ENCODE results near the gene NPLOC4.
"Not testable (repeated sequence)": the region's sequence is repeated elsewhere in the genome, so short reads cannot be mapped to it uniquely, and the experiment has no call there.

Gene NPLOC4

DNA sequence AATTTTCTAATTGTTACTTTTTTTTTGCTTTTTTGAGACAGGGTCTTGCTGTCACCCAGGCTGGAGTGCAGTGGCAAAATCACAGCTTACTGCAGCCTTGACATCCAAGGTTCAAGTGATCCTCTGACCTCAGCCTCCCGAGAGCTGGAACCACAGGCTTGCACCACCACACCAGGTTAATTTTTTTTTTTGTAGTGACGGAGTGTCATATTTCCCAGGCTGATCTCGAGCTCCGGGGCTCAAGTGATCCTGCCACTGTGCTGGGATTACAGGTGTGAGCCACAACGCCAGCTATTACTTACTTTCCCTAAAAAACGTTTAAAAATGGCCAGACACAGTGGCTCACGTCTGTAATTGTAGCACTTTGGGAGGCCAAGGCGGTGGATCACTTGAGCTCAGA lies 6.6 kb downstream of the NPLOC4 start:
- no peak for DNase-seq

GRCh38 chr17:81621494-81622130 lies 15.3 kb downstream of the NPLOC4 start:
- no peak for DNase-seq

DNA sequence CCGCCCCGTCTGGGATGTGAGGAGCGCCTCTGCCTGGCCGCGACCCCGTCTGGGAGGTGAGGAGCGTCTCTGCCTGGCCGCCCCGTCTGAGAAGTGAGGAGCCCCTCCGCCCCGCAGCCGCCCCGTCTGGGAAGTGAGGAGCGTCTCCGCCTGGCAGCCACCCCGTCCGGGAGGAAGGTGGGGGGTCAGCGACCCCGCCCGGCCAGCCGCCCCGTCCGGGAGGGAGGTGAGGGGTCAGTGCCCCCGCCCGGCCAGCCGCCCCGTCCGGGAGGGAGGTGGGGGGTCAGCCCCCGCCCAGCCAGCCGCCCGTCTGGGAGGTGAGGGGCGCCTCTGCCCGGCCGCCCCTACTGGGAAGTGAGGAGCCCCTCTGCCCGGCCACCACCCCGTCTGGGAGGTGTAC lies 18.6 kb downstream of the NPLOC4 start:
- DNase-seq: not testable (repeated sequence)

GRCh38 chr17:81616877-81617276 lies 20.0 kb downstream of the NPLOC4 start:
- DNase-seq: no peak

DNA sequence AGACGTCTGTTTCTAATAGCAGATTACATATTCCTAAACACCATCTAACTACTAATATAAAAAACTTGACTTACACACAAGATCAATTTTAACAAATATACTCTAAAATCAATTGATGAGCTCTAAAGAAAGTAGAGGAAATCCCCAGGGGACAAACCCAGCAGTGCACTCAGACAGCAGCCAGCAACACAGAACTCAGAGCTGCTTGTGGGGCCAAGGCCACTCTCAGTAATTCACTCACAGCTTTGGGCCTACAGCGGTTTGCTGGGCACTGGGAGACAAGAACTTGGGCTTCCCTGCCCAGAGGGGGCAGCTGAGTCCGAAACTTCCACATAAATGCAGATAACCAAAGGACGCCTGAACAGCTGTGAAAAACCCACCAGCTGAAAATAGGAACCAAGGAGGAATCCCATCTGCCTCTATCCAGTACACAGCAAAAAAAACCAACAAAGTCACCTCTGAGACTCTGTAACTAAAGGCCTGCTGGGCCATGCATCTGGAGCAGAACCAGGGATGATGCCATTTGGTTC lies 21.4 kb downstream of the NPLOC4 start:
- no peak for DNase-seq

DNA sequence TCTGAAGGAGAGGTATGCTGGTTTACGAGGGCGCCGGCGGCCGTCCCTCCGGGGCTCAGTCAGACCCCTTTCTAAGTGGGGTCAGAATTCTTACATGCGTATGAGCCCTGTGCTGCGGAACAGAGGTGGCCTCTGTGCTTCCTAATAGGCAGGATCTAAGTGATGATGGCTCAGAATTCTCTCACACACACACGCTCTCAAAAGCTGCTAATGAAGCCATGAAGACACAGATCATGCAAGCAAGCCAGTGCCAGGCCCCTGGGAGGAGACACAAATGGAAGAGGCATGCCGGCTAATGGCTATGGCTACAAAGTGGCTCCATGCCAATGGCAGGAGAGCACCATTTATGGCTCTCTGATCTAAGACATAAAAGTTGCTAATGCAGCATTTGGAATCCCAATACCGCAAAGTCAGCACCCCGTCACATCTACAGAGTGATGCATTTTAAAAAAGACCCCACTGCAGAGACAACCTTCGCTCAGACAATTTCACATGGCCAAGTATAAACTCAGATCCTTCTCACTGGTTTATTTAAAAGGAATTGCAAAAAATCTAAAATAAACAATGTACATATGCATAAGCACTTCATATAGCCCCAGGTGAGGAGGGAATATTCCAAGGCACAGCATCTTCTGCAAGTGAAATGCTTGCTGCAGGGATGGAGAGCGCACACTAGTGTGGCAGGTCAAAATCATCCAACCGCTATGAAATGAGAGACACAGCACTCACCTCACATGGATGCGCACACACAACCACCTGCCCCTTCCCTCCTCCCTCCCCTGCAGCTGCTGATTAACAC lies 24.5 kb downstream of the NPLOC4 start:
- DNase-seq: no peak

DNA sequence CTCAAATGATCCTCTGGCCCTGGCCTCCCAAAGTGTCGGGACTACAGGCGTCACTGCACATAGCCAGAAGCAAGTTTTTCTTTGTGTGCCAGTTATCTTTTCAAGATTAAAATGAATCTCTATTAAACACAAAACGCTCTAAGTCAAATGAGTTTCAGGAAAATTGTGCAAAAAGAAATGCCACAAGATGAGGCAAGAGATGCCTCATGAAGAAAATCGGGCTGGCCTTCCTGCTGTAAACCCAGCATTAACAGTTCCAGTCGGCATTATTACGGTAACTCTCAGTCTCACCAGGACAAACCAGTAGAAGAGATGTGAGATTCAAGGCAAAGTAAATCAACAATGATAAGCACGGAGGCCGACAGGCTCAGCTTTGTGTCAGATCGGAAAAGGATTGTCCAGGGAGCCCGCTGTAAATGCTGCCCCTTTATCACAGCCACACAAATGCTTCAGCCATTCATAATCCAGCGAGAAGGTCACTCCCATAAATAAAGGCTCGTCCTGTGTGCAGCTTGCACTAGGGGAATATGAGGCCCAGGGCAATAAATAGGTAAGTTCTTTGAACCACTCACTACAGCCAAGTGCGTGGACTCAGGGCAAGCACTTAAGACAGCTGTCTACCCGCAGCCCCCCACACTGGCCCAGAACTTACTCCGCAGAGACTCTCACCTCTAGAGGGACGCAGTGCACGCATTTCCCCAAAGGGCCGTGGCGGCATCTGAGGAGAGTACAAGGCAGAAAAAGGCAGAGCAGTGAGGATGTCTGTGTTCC lies 27.2 kb downstream of the NPLOC4 start:
- DNase-seq: no peak

GRCh38 chr17:81608605-81609004 lies 28.3 kb downstream of the NPLOC4 start:
- no peak for DNase-seq

DNA sequence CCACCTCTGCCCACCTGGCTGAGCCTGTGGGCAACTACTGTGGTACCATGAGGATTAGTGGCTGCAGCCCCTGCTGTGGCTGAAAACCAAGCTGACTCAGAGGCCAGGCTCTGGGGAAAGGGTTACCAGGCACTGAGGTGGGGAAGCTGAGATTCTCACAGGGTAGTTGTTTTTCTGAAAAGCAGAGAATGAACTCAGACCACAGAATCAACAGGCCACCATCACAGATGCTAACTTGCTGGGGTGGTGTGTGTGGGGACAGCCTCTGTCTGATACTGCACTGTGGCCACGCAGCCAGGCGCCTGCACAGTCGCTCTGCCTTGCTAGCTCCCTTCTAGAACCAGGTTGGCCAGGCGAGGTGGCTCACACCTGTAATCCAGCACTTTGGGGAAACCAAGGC lies 28.8 kb downstream of the NPLOC4 start:
- DNase-seq: no peak

DNA sequence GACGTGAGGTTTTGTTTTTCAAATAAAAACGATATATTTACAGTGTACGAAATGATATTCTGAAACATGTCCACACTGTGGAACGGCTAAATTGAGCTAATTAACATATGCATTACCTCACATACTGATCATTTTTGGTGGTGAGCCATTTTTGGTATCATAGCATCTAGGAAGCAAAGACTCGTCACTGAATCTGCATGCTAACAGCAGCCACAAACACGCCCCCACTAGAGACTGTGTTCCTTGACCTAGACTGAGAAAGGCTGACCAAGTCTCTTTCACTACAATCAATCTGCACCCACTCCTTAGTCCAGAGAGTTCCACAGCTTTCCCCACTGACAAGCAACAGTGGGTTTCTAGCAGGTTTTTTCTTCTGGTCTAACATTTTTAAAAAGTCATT lies 29.5 kb downstream of the NPLOC4 start:
- no peak for DNase-seq

GRCh38 chr17:81603846-81604610 lies 32.9 kb downstream of the NPLOC4 start:
- no peak for DNase-seq

GRCh38 chr17:81601525-81602120 lies 35.3 kb downstream of the NPLOC4 start:
- peak; percentile 47 for DNase-seq

DNA sequence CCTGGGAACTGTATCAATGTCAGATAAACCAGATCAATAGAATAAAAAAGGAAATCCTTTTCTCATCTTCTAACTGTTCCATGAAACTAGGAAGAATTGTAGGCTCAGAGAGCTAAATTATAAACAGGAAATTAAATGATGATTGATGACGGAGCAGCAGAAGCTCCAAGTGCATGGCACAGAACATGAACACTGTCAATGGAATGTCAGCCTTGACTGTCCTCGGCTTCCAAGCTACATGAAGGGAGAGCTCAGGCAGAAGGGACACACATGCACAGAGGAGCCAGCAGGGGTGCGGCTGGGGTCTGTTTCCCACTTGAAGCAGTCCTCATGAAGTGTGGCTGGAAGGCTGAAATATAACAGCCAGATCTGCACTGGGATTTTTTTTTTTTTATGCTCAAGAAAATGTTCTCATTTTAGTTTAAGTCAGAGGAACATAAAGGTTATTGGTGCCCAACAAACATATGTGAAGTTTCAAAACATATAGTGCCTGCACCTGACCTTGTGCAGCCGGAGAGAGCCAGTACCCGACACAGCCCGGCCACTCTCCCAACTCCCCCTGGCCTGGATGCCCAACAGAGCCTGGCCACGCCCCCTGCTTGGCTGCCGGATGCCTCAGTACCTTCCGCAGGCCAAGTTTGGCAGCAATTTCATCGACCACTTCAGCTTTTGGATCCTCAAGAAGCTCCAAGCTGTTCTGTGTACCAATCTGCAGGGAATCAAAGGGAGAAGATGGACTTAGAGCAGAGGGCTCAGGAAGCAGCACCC lies 37.0 kb downstream of the NPLOC4 start:
- DNase-seq: no peak

- no peak for DNase-seq
Observed at GRCh38 chr17:81593105-81593871, 43.6 kb downstream of the NPLOC4 start.

DNA sequence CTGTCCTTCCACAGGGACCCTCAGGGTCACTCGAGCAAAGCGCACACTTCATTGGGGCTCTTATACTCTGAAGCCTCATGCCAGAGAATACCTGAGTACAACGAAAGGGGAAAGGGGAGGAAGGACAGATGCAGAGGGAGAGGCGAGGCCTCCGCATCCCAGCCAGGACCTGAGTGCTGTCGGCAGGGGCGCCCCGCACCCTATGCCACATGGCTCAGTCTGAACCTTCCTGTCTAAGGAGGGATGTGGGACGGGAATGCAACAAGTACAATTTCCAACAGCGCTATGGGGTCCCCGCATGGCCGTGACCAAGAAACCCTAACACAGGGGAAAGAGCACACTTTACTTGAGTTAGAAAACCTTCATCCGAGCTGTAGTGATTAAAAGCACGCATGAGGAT lies 44.9 kb downstream of the NPLOC4 start:
- no peak for DNase-seq

- DNase-seq: no peak
Observed at GRCh38 chr17:81590121-81590520, 46.8 kb downstream of the NPLOC4 start.

GRCh38 chr17:81589612-81590011 lies 47.3 kb downstream of the NPLOC4 start:
- no peak for DNase-seq

- no peak for DNase-seq
Observed at GRCh38 chr17:81586096-81586495, 50.8 kb downstream of the NPLOC4 start.

DNA sequence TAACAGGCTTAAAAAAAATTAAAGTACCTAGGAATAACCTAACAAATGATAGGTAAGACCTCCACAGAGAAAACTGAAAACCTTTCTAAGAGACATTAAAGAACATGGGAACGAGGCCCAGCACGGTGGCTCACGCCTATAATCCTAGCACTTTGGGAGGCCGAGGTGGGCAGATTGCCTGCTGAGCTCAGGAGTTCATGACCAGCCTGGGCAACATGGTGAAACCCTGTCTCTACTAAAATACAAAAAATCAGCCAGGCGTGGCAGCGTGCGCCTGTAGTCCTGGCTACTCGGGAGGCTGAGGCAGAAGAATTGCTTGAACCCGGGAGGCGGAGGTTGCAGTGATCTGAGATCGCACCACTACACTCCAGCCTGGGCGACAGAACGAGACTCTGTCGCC lies 52.1 kb downstream of the NPLOC4 start:
- not testable (repeated sequence) for DNase-seq

- no peak for DNase-seq
Observed at GRCh38 chr17:81583589-81584342, 53.1 kb downstream of the NPLOC4 start.
